Upper lobe of left lung (tissue), 6 donors: Measurements from ENCODE around the gene SETBP1. TPM values are rescaled to one million over a fixed set of nuclear protein-coding genes. Genes with fewer than 3 reads are reported as not detected.

Experiments used
- ATAC-seq, 2 donors: fragments of 200-7000 bp; cut with Tn5 transposase; one replicate each; pipeline ENCODE4 v1.9.1; 2022; ENCODE audit warnings: mild to moderate bottlenecking in 2 of 2, moderate library complexity in 2 of 2; ENCODE audit not compliant: low FRiP score in 2 of 2
- DNase-seq, 2 donors: peaks; one replicate each; pipeline ENCODE4 v3.0.0-alpha.2; 2019 to 2020
- H3K27ac ChIP-seq, 4 donors: fragments of 200-600 bp; sonication (generic); one replicate each; pipeline ENCODE4 v1.5.1; 2016 to 2019
- H3K27me3 ChIP-seq, 4 donors: fragments of 200-600 bp; sonication (generic); one replicate each; pipeline ENCODE4 v1.5.1; 2017 to 2019
- H3K36me3 ChIP-seq, 4 donors: fragments of 200-600 bp; sonication (generic); one replicate each; pipeline ENCODE4 v1.5.1; 2016 to 2019
- H3K4me1 ChIP-seq, 4 donors: fragments of 200-600 bp; sonication (generic); one replicate each; pipeline ENCODE4 v1.5.1; 2018 to 2019
- H3K4me3 ChIP-seq, 4 donors: fragments of 200-600 bp; sonication (generic); one replicate each; pipeline ENCODE4 v1.5.1; 2017 to 2019; ENCODE audit warnings: mild to moderate bottlenecking in 2 of 4, moderate library complexity in 1 of 4
- H3K9me3 ChIP-seq, 4 donors: fragments of 200-600 bp; sonication (generic); one replicate each; pipeline ENCODE4 v1.5.1; 2018 to 2019
- EP300 ChIP-seq, 4 donors: sonication (generic); formaldehyde crosslinking; IDR thresholded peaks; one replicate each; pipeline ENCODE4 v1.5.1; 2017; ENCODE audit warnings: antibody characterized with exemption in 4 of 4, control low read depth in 2 of 4
- POLR2A ChIP-seq, 4 donors: fragments of 450-650 bp; IDR thresholded peaks; one replicate each; pipeline ENCODE4 v1.5.1; 2016 to 2017; ENCODE audit warnings: antibody characterized with exemption in 4 of 4, mild to moderate bottlenecking in 2 of 4
- POLR2AphosphoS5 ChIP-seq, 2 donors: sonication (generic); formaldehyde crosslinking; IDR thresholded peaks; one replicate each; pipeline ENCODE4 v1.5.1; 2017; ENCODE audit warnings: antibody characterized with exemption in 2 of 2
- WGBS, 2 donors: methylation state at CpG; one replicate each; pipeline ENCODE4 v1.1.5; 2017 to 2018; 5-methylcytosine and 5-hydroxymethylcytosine counted together
- total RNA-seq, 6 donors: library from RNA; depleted of rRNA in 4 of 6; stranded (reverse); fragments of >200 nt in 4 of 6; gene quantifications; one replicate each; pipeline versions ENCODE4 v1.1.0 to v1.2.1, GENCODE V29; 2016 to 2021
- TF ChIP-seq, protein P1 (sequence below), 6 experiments: fragments of 450-650 bp in 4 of 6; fragments of 200-600 bp in 2 of 6; sonication (generic) in 2 of 6; IDR thresholded peaks; one replicate each; pipeline ENCODE4 v1.5.1; 2016 to 2019; ENCODE audit warnings: antibody characterized with exemption in 6 of 6
- donor health status: DM: no; HTN: no; CAD: no; lungs with moderate emphysema.
- donor health status: DM: no; HTN: yes; CAD: no; lungs with severe emphysema.

SETBP1 gene
- total RNA-seq, 6 donors from 2014 or later, result 11.7 to 38.8 (median 16.6) TPM

- no peaks in the 10 kb centered on the region for H3K4me1 ChIP-seq
- no peaks in the 10 kb centered on the region for H3K27me3 ChIP-seq
- H3K4me3 ChIP-seq, result no peak overlapping the region
- no peak overlapping the region for H3K27ac ChIP-seq
- TF ChIP-seq POLR2A (IDR thresholded peaks at IDR 0.05) (no peak), POLR2AphosphoS5 (IDR thresholded peaks at IDR 0.05) (no peak), EP300 (IDR thresholded peaks at IDR 0.05) (no peak)
- TF ChIP-seq, protein P1, sequence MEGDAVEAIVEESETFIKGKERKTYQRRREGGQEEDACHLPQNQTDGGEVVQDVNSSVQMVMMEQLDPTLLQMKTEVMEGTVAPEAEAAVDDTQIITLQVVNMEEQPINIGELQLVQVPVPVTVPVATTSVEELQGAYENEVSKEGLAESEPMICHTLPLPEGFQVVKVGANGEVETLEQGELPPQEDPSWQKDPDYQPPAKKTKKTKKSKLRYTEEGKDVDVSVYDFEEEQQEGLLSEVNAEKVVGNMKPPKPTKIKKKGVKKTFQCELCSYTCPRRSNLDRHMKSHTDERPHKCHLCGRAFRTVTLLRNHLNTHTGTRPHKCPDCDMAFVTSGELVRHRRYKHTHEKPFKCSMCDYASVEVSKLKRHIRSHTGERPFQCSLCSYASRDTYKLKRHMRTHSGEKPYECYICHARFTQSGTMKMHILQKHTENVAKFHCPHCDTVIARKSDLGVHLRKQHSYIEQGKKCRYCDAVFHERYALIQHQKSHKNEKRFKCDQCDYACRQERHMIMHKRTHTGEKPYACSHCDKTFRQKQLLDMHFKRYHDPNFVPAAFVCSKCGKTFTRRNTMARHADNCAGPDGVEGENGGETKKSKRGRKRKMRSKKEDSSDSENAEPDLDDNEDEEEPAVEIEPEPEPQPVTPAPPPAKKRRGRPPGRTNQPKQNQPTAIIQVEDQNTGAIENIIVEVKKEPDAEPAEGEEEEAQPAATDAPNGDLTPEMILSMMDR (IDR thresholded peaks at IDR 0.05), result no peak
- H3K9me3 ChIP-seq, result no peaks in the 10 kb centered on the region
- no peak for DNase-seq
- no peak for ATAC-seq
- no peaks in the 10 kb centered on the region for H3K36me3 ChIP-seq
These were observed 277.8 kb downstream of the SETBP1 start for GRCh38 chr18:44958455-44958854.

DNA sequence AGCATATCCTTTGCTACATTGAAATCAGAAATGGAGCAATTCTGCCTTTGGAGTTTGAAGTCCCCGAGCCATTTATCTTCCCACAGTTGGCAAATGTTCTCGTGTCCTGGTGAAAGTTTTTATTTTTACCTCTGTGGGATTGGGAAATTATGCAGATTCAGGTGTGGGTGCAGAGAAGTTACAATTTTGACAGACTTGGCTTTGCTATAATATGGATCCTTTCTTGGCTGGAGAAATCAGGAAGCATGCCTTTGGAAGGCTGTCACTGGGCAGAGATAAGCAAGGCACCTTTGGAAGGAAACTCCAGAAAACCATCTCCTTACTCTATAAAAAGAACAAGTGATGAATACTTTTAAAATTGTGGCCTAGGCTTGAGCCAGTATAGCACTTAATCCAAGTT, 278.3 kb downstream of the SETBP1 start:
- Histone ChIP-seq H3K36me3 (no peaks in the 10 kb centered on the region), H3K4me1 (no peaks in the 10 kb centered on the region), H3K9me3 (no peaks in the 10 kb centered on the region), H3K4me3 (no peak overlapping the region), H3K27ac (no peak overlapping the region), H3K27me3 (no peaks in the 10 kb centered on the region)
- ATAC-seq (no peak), DNase-seq (no peak)
- TF ChIP-seq POLR2A (IDR thresholded peaks at IDR 0.05) (no peak), EP300 (IDR thresholded peaks at IDR 0.05) (no peak), POLR2AphosphoS5 (IDR thresholded peaks at IDR 0.05) (no peak)
- TF ChIP-seq, protein P1 (IDR thresholded peaks at IDR 0.05), result no peak
- WGBS, 2 donors, result 77 to 81% methylated on average over 2 of the region's 2 CpGs

DNA sequence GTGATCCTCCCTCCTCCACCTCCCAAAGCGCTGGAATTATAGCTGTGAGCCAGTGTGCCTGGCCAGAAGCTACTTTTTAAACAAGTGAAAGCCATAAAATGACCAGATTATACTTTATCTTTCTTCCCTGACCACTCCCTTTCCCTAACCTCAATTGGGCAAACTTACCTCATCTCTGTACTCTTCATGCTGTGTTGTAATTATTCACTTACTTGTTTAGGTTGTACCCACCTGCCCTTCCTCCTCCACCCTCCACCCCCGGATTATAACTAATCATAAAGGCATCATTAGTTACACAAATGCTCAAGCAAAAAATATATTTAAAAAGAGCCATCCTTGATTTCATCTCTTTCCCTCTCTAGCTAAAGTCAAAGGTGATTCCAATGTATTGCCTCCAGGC, 279.9 kb downstream of the SETBP1 start:
- WGBS, 2 donors, result 79 to 92% methylated on average over 2 of the region's 2 CpGs

GRCh38 chr18:44961288-44961995, 280.8 kb downstream of the SETBP1 start:
- Histone ChIP-seq H3K36me3 (no peaks in the 10 kb centered on the region), H3K27me3 (no peaks in the 10 kb centered on the region), H3K4me3 (no peak overlapping the region), H3K9me3 (no peaks in the 10 kb centered on the region), H3K27ac (no peak overlapping the region), H3K4me1 (no peaks in the 10 kb centered on the region)
- ATAC-seq (no peak), DNase-seq (no peak)
- TF ChIP-seq POLR2AphosphoS5 (IDR thresholded peaks at IDR 0.05) (no peak), POLR2A (IDR thresholded peaks at IDR 0.05) (no peak), EP300 (IDR thresholded peaks at IDR 0.05) (no peak)
- TF ChIP-seq, protein P1 (IDR thresholded peaks at IDR 0.05), result no peak
- 83 to 92% methylated on average over 3 of the region's 3 CpGs for WGBS, 2 donors

More for the DNA sequence above, 279.9 kb downstream of the SETBP1 start:
- Histone ChIP-seq H3K36me3 (no peaks in the 10 kb centered on the region), H3K4me1 (no peaks in the 10 kb centered on the region), H3K27me3 (no peaks in the 10 kb centered on the region), H3K27ac (no peak overlapping the region), H3K9me3 (no peaks in the 10 kb centered on the region), H3K4me3 (no peak overlapping the region)
- DNase-seq (no peak), ATAC-seq (no peak)
- TF ChIP-seq, protein P1 (IDR thresholded peaks at IDR 0.05), result no peak
- TF ChIP-seq POLR2A (IDR thresholded peaks at IDR 0.05) (no peak), POLR2AphosphoS5 (IDR thresholded peaks at IDR 0.05) (no peak), EP300 (IDR thresholded peaks at IDR 0.05) (no peak)

DNA sequence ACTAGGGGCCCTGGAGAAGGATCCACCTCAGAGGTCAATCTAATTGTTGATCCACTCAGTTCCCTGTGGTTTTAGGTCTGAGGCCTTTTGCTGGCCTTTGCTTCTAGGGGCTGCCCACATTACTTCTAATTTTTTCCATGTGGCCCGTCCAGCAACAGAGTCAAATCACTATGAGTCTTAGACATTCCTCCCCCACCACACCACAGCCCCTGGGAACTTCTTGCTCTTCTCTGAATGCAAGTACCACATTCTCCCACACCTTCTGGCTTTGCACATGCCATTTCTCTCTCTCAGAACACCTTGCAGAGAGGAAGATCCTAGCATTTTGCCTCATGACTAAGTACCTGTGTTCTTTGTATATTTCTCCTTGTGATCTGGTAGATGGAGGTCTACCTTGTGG, 286.9 kb downstream of the SETBP1 start:
- no peak for ATAC-seq
- H3K9me3 ChIP-seq, result no peaks in the 10 kb centered on the region
- no peak overlapping the region for H3K27ac ChIP-seq
- no peaks in the 10 kb centered on the region for H3K27me3 ChIP-seq
- H3K4me3 ChIP-seq, result no peak overlapping the region
- TF ChIP-seq POLR2AphosphoS5 (IDR thresholded peaks at IDR 0.05) (no peak), POLR2A (IDR thresholded peaks at IDR 0.05) (no peak), EP300 (IDR thresholded peaks at IDR 0.05) (no peak)
- TF ChIP-seq, protein P1 (IDR thresholded peaks at IDR 0.05), result no peak
- 83 to 100% methylated on average over 1 of the region's 1 CpG for WGBS, 2 donors
- H3K4me1 ChIP-seq, result peaks cover 0 to 7% (median 4%) of the 10 kb centered on the region in 4 donors
- H3K36me3 ChIP-seq, result no peaks in the 10 kb centered on the region
- DNase-seq, result no peak
